ENCODE results near the gene HHAT.
"Not testable (repeated sequence)": the region's sequence is repeated elsewhere in the genome, so short reads cannot be mapped to it uniquely, and the experiment has no call there.

HHAT gene

GRCh38 chr1:210646258-210646616 lies 317.5 kb downstream of the HHAT start:
- no peak for DNase-seq (ENCODE audit: low read depth in 2 of 2)

GRCh38 chr1:210647406-210648333 lies 319.0 kb downstream of the HHAT start:
- DNase-seq (ENCODE audit: low read depth in 2 of 2): no peak

- DNase-seq (ENCODE audit: low read depth in 2 of 2): no peak
Measured at GRCh38 chr1:210648588-210649269, 320.0 kb downstream of the HHAT start.

- DNase-seq (ENCODE audit: low read depth in 2 of 2): no peak
Measured at GRCh38 chr1:210650403-210650802, 321.7 kb downstream of the HHAT start.

- no peak for DNase-seq (ENCODE audit: low read depth in 2 of 2)
Measured at GRCh38 chr1:210652329-210652954, 323.7 kb downstream of the HHAT start.

- no peak for DNase-seq (ENCODE audit: low read depth in 2 of 2)
Measured at GRCh38 chr1:210653771-210654170, 325.1 kb downstream of the HHAT start.

- no peak for DNase-seq (ENCODE audit: low read depth in 2 of 2)
Measured at GRCh38 chr1:210654176-210654981, 325.7 kb downstream of the HHAT start.

GRCh38 chr1:210655511-210655910 lies 326.8 kb downstream of the HHAT start:
- no peak for DNase-seq (ENCODE audit: low read depth in 2 of 2)

GRCh38 chr1:210657806-210658205 lies 329.1 kb downstream of the HHAT start:
- DNase-seq (ENCODE audit: low read depth in 2 of 2): no peak

GRCh38 chr1:210661520-210661919 lies 332.8 kb downstream of the HHAT start:
- DNase-seq (ENCODE audit: low read depth in 2 of 2): not testable (repeated sequence)

GRCh38 chr1:210662291-210663050 lies 333.8 kb downstream of the HHAT start:
- no peak for DNase-seq (ENCODE audit: low read depth in 2 of 2)

- no peak for DNase-seq (ENCODE audit: low read depth in 2 of 2)
Measured at GRCh38 chr1:210663730-210664573, 335.2 kb downstream of the HHAT start.

GRCh38 chr1:210669951-210670350 lies 341.2 kb downstream of the HHAT start:
- DNase-seq (ENCODE audit: low read depth in 2 of 2): no peak

GRCh38 chr1:210674151-210674550 lies 345.4 kb downstream of the HHAT start:
- DNase-seq (ENCODE audit: low read depth in 2 of 2): no peak

- no peak for DNase-seq (ENCODE audit: low read depth in 2 of 2)
Measured at GRCh38 chr1:210676539-210676938, 347.8 kb downstream of the HHAT start.

- DNase-seq (ENCODE audit: low read depth in 2 of 2): no peak
Measured at GRCh38 chr1:210677533-210677932, 348.8 kb downstream of the HHAT start.

- DNase-seq (ENCODE audit: low read depth in 2 of 2): no peak
Measured at GRCh38 chr1:210678306-210678705, 349.6 kb downstream of the HHAT start.

- no peak for DNase-seq (ENCODE audit: low read depth in 2 of 2)
Measured at GRCh38 chr1:210681158-210681557, 352.5 kb downstream of the HHAT start.

GRCh38 chr1:210683403-210684047 lies 354.8 kb downstream of the HHAT start:
- no peak for DNase-seq (ENCODE audit: low read depth in 2 of 2)

Data from activated CD4-positive, alpha-beta T cell treated with anti-CD3 and anti-CD28 coated beads for 24 hours (primary cell).